H9 (cell line): ENCODE measurements around the gene PSMD1. TPM values are rescaled to one million over a fixed set of nuclear protein-coding genes. Genes with fewer than 3 reads are reported as not detected.

Experiments
- DNase-seq: peaks from one replicate; pipeline ENCODE4 v3.0.0-alpha.2; 2017
- H2AFZ ChIP-seq: one replicate; pipeline ENCODE4 v1.6.1; 2013; ENCODE audit warnings: mild to moderate bottlenecking, low read length, control low read depth, moderate library complexity
- H2AK5ac ChIP-seq: 2 replicates; pipeline ENCODE4 v1.6.1; 2013; ENCODE audit warnings: low read length, control low read depth, mixed read lengths; ENCODE audit not compliant: insufficient read length
- H2BK120ac ChIP-seq: one replicate; pipeline ENCODE4 v1.6.1; 2013; ENCODE audit warnings: low read depth, mild to moderate bottlenecking, low read length, control low read depth, inconsistent platforms; ENCODE audit not compliant: poor library complexity, severe bottlenecking
- H2BK12ac ChIP-seq: 2 replicates; pipeline ENCODE4 v1.6.1; 2013; ENCODE audit warnings: low read length, control low read depth, mixed read lengths, low read depth; ENCODE audit not compliant: insufficient read length
- H2BK15ac ChIP-seq: 2 replicates; pipeline ENCODE4 v1.6.1; 2013; ENCODE audit warnings: low read depth, low read length, control low read depth
- H2BK20ac ChIP-seq: one replicate; pipeline ENCODE4 v1.6.1; 2013; ENCODE audit warnings: low read depth, mild to moderate bottlenecking, low read length, control low read depth, inconsistent platforms; ENCODE audit not compliant: poor library complexity, severe bottlenecking
- H2BK5ac ChIP-seq: 2 replicates; pipeline ENCODE4 v1.6.1; 2013; ENCODE audit warnings: low read length, control low read depth, mixed read lengths; ENCODE audit not compliant: insufficient read length
- H3K14ac ChIP-seq: 2 replicates; pipeline ENCODE4 v1.6.1; 2013; ENCODE audit warnings: low read length, control low read depth; ENCODE audit not compliant: insufficient read depth
- H3K18ac ChIP-seq: 2 replicates; pipeline ENCODE4 v1.6.1; 2013; ENCODE audit warnings: low read depth, mild to moderate bottlenecking, mixed read lengths, low read length, control low read depth; ENCODE audit not compliant: insufficient read length
- H3K23ac ChIP-seq: 2 replicates; pipeline ENCODE4 v1.6.1; 2013; ENCODE audit warnings: low read length, control low read depth, mixed read lengths, low read depth; ENCODE audit not compliant: insufficient read length
- H3K23me2 ChIP-seq: 2 replicates; pipeline ENCODE4 v1.6.1; 2013; ENCODE audit warnings: low read depth, mild to moderate bottlenecking, mixed read lengths, low read length, control low read depth; ENCODE audit not compliant: insufficient read length, poor library complexity, severe bottlenecking
- H3K27ac ChIP-seq: 2 replicates; pipeline ENCODE4 v1.5.1; 2013; ENCODE audit warnings: low read length, control low read depth, mixed read lengths, low read depth; ENCODE audit not compliant: insufficient read length
- H3K27me3 ChIP-seq: 2 replicates; pipeline ENCODE4 v1.6.1; 2013; ENCODE audit warnings: low read length, control low read depth, inconsistent platforms; ENCODE audit not compliant: insufficient read depth
- H3K4ac ChIP-seq: 2 replicates; pipeline ENCODE4 v1.6.1; 2013; ENCODE audit warnings: low read depth, mild to moderate bottlenecking, control low read depth, inconsistent platforms, low read length, moderate library complexity
- H3K4me1 ChIP-seq: 2 replicates; pipeline ENCODE4 v1.6.1; 2013; ENCODE audit warnings: low read length, control low read depth, inconsistent platforms; ENCODE audit not compliant: insufficient read depth
- H3K4me2 ChIP-seq: 2 replicates; pipeline ENCODE4 v1.6.1; 2013; ENCODE audit warnings: low read length, control low read depth, mixed read lengths; ENCODE audit not compliant: insufficient read length, insufficient read depth
- H3K56ac ChIP-seq: 2 replicates; pipeline ENCODE4 v1.6.1; 2013; ENCODE audit warnings: low read depth, mild to moderate bottlenecking, mixed read lengths, low read length, control low read depth; ENCODE audit not compliant: insufficient read length
- H3K79me1 ChIP-seq: 2 replicates; pipeline ENCODE4 v1.6.1; 2013; ENCODE audit warnings: low read depth, mild to moderate bottlenecking, moderate library complexity, low read length, control low read depth, inconsistent platforms; ENCODE audit not compliant: insufficient read depth, poor library complexity, severe bottlenecking
- H3K79me2 ChIP-seq: 2 replicates; pipeline ENCODE4 v1.6.1; 2013; ENCODE audit warnings: low read length, control low read depth, inconsistent platforms; ENCODE audit not compliant: insufficient read depth
- H3K9ac ChIP-seq: 2 replicates; pipeline ENCODE4 v1.6.1; 2013; ENCODE audit warnings: low read length, control low read depth, mixed read lengths; ENCODE audit not compliant: insufficient read length; ENCODE audit errors: extremely low read depth
- H3K9me3 ChIP-seq: one replicate; pipeline ENCODE4 v1.6.1; 2013; ENCODE audit warnings: low read depth, low read length, inconsistent platforms; ENCODE audit not compliant: control insufficient read depth
- H3T11ph ChIP-seq: one replicate; pipeline ENCODE4 v1.6.1; 2013; ENCODE audit warnings: mild to moderate bottlenecking, low read length, control low read depth, inconsistent platforms
- H4K20me1 ChIP-seq: one replicate; pipeline ENCODE4 v1.6.1; 2013; ENCODE audit not compliant: control insufficient read depth, insufficient read length, insufficient read depth
- H4K5ac ChIP-seq: 2 replicates; pipeline ENCODE4 v1.6.1; 2013; ENCODE audit warnings: low read depth, mild to moderate bottlenecking, mixed read lengths, low read length, control low read depth; ENCODE audit not compliant: insufficient read length
- H4K8ac ChIP-seq: replicated peaks from 2 replicates; pipeline ENCODE4 v1.6.1; 2013; ENCODE audit warnings: low read length, control low read depth, mixed read lengths, low read depth; ENCODE audit not compliant: insufficient read length
- H4K91ac ChIP-seq: 2 replicates; pipeline ENCODE4 v1.6.1; 2013; ENCODE audit warnings: low read depth, mild to moderate bottlenecking, moderate library complexity, mixed read lengths, low read length, control low read depth; ENCODE audit not compliant: insufficient read length
- H3K27ac Mint-ChIP-seq, 3 experiments: 2 replicates in 2 of 3; 3 replicates in 1 of 3; pipeline ENCODE4 v1.8.0; 2020 to 2021; ENCODE audit warnings: mixed read lengths in 3 of 3, mild to moderate bottlenecking in 1 of 3, moderate library complexity in 1 of 3
- H3K27me3 Mint-ChIP-seq: 2 replicates; pipeline ENCODE4 v1.8.0; 2021; ENCODE audit warnings: low read depth, mild to moderate bottlenecking, moderate library complexity, mixed read lengths
- H3K36me3 Mint-ChIP-seq, 3 experiments: 2 replicates in 2 of 3; 3 replicates in 1 of 3; pipeline ENCODE4 v1.8.0; 2020 to 2021; ENCODE audit warnings: low read depth in 3 of 3, mixed read lengths in 3 of 3; ENCODE audit not compliant: insufficient read depth in 1 of 3
- H3K4me1 Mint-ChIP-seq, 2 experiments: 2 replicates each; pipeline ENCODE4 v1.8.0; 2020; ENCODE audit warnings: mixed read lengths in 2 of 2
- H3K4me3 Mint-ChIP-seq, 2 experiments: 2 replicates in 1 of 2; 3 replicates in 1 of 2; pipeline ENCODE4 v1.8.0; 2020 to 2021; ENCODE audit warnings: mild to moderate bottlenecking in 2 of 2, mixed read lengths in 2 of 2, moderate library complexity in 1 of 2
- H3K9me3 Mint-ChIP-seq, 2 experiments: 2 replicates in 1 of 2; 3 replicates in 1 of 2; pipeline ENCODE4 v1.8.0; 2020; ENCODE audit warnings: mild to moderate bottlenecking in 2 of 2, mixed read lengths in 2 of 2, moderate library complexity in 1 of 2
- CTCF ChIP-seq: fragments of 200-600 bp; sonication (generic); conservative IDR thresholded peaks from 3 replicates; pipeline ENCODE4 v1.8.0; 2021; ENCODE audit warnings: antibody characterized with exemption, mild to moderate bottlenecking
- WGBS: extraction: QIAGEN DNeasy Blood & Tissue Kit; methylation state at CpG from one replicate; pipeline ENCODE4 v1.1.7; 2013; ENCODE audit warnings: missing lambda C conversion rate, low lambda C conversion rate, mixed read lengths; ENCODE audit not compliant: insufficient read length; ENCODE audit errors: extremely low coverage; 5-methylcytosine and 5-hydroxymethylcytosine counted together
- total RNA-seq: library from RNA; stranded (reverse); gene quantifications from 2 replicates; pipeline ENCODE4 v1.2.1, GENCODE V29; 2021

Gene PSMD1
- total RNA-seq, 1 experiment from 2014 or later, result 166 TPM

DNA sequence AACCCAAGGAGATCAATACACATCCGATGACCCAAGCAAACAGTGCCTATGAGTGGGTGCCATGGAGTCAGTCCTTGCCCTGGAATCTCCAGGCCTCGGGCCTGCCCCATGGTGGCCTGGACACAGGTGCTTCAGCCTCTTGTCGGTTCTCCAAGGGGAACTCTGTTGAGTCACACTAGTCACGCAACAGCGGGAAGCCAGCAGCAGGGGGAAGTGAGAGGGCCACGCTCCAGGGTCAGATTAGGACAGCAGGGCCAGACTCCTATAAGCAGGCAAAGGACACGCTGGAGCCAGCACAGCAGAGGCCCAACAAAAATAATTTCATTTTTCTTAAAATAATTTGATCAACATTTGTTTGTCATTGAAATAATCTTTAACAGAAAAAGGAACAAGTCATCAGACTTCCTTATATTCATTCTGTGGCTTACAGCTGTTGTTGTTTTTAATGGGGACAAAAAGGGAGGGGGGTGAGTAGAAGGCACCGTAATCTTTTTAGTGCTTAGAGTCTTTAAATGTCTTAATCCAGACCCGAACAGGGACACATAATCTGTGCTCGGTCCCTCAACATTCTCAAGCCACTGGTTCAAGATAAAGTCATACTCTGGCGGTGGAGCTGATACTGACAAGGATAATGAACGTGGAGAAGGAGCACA is 125.3 kb downstream of the PSMD1 start:
- Histone ChIP-seq H3K79me1 (no peaks in the 10 kb centered on the region), H2BK20ac (no peak overlapping the region), H2BK12ac (no peak overlapping the region), H4K5ac (no peak overlapping the region), H2BK120ac (no peak overlapping the region), H3K4me2 (no peak overlapping the region), H3K9me3 (no peaks in the 10 kb centered on the region), H2AFZ (no peak overlapping the region), H3K18ac (no peak overlapping the region), H2BK15ac (no peak overlapping the region), H3K4ac (no peak overlapping the region), H3K27ac (no peak overlapping the region), H3K79me2 (no peaks in the 10 kb centered on the region), H2AK5ac (no peak overlapping the region), H2BK5ac (no peak overlapping the region), H3K14ac (no peak overlapping the region), H3K27me3 (no peaks in the 10 kb centered on the region), H3K9ac (no peak overlapping the region), H3K23ac (no peak overlapping the region), H3T11ph (no peak overlapping the region), H4K91ac (no peak overlapping the region), H3K23me2 (no peaks in the 10 kb centered on the region), H4K20me1 (no peaks in the 10 kb centered on the region), H3K4me1 (peaks cover 4% of the 10 kb centered on the region; the same call in 1 of the 2 replicates), H4K8ac (no peak overlapping the region), H3K56ac (no peak overlapping the region)
- H3K36me3 Mint-ChIP-seq, result no peaks in the 10 kb centered on the region; a peak in 1 of 7 replicates
- no peaks in the 10 kb centered on the region for H3K9me3 Mint-ChIP-seq
- no peak for DNase-seq
- TF ChIP-seq CTCF, result no peak
- no CpG with 5 or more reads among the region's 12 CpGs for WGBS
- H3K4me3 Mint-ChIP-seq, result no peak overlapping the region
- peak overlapping the region in 1 of 3 experiments; percentile 82; a peak in 2 of 7 replicates for H3K27ac Mint-ChIP-seq
- H3K27me3 Mint-ChIP-seq, result no peaks in the 10 kb centered on the region
- peaks cover 26 to 27% of the 10 kb centered on the region in 2 experiments for H3K4me1 Mint-ChIP-seq
